Stimulated activated CD8-positive, alpha-beta memory T cell treated with anti-CD3 and anti-CD28 coated beads, Interleukin-7, amount 100 ng/mL, for 24 hours (primary cell): Measurements from ENCODE around the gene GABPB2.

Experiments
- DNase-seq: peaks from one replicate; pipeline ENCODE4 v3.0.0-alpha.2; 2020; ENCODE audit warnings: low read depth

Gene GABPB2

GRCh38 chr1:151133018-151133806 lies 62.7 kb downstream of the GABPB2 start:
- DNase-seq: no peak

DNA sequence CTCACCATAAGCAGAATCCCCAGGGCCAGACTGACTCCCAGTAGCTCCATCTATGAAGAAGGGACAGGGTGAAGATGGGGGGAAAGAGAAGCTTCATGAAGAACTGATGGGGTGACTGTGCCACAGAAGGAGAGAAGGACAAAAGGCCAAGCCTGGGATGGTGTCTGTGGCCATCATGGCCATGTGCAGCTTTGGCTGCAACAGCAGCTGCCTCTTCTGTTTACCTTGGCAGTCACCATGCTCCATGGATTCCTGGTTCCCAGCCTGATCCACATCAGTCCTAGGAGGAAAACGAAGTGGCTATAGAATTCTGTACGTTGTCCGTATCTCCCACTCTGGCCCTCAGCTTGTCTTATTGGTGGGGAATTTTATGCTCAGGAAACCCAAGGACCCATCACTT lies 63.8 kb downstream of the GABPB2 start:
- DNase-seq: no peak

GRCh38 chr1:151134991-151135390 lies 64.4 kb downstream of the GABPB2 start:
- no peak for DNase-seq

DNA sequence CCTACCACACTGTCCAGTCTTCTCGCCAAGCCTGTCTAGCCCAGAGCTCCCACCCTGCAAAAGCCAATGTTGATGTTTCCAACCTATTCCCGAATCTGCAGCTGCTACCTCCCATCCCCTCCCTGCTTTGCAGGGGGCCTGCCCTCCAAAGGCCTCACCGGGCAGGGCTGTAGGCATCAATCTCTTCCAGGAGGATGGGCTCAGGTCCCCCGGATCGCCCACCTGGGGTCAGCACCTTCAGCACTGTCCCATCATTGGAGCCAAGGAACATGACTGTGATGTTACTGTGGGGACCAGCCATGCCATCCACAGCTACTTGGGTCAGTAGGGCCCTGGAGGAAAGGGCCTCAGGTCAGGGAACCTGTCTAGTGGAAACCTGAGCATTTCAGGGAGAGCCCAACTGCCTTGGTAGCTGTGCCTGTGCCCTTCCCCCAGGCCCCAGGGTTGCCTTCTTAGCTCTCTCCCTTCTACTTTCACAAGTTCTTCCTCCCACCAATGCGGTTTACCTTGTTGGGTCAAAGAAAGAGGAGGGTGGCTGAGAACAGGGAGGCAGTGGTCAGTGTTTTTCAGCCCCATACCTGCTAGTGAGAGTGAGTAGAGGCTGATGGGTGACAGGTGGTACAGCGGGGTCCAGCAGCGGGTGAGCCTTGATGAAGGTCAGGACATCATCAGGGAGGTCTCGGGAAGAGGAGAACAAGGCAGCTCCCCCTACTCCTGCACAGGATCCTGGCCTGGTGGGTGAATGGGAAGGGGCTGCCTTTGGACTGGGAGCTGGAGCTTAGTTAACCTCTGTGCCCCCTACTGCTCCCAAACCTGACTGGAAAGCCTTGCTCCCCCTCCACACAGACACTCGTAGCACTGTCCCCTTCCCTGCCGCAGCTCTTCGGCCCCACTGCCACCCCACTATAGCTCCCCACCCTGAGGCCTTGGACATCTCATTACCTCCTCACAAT lies 65.1 kb downstream of the GABPB2 start:
- no peak for DNase-seq

GRCh38 chr1:151137789-151138188 lies 67.2 kb downstream of the GABPB2 start:
- DNase-seq: no peak

DNA sequence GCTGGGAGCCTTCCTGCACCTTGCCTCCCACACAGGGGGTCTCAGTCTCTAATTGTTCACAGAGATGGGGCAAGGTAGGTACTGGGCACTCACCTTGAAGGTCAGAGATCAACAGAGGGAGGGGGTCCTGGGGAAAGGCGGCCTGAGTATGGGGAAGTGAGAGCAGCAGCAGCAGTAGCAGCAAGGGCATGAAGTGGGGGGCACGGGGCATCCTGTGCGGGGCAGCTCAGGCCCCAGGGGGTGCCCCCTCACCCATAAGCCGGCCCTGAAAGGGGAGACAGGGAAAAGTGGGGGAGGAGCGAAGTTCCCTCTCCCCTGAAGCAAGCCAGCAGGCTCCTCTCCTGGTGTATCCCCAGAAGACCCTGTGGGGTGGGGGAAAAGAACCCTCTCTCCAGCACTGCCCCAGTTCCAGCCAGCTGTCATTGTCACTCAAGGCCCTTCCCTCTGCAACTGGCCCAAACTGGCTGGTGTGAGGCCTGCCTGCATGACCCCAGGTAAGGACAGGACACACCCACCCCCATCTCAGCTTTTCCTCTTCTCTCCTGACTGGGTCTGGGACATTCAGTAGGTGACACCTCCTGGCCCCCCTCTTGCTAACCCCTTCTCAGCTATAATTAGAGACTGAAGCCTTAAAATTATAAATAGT lies 72.0 kb downstream of the GABPB2 start:
- no peak for DNase-seq

DNA sequence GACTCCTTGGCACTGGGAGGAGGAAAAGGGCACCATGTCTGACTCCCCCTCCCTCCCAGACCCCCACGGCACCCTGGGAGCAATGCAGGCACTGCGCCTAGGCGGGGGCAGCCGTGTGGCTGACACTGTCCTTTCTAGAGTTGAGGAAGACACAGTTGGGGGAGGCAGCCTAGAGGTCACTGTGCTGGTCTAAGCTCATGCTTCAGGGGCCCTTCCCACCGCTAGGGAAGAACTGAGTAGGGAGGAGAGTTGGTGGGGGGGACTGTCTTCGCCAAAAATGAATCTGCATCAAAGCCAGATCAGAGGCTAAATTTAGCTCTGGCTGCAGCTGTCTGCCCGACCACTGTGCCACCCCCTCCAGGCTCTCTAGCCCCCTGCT lies 72.5 kb downstream of the GABPB2 start:
- no peak for DNase-seq

GRCh38 chr1:151143986-151144385 lies 73.4 kb downstream of the GABPB2 start:
- no peak for DNase-seq

GRCh38 chr1:151144474-151145303 lies 74.1 kb downstream of the GABPB2 start:
- no peak for DNase-seq

GRCh38 chr1:151145304-151146071 lies 74.9 kb downstream of the GABPB2 start:
- no peak for DNase-seq

- DNase-seq: no peak
These were observed 75.5 kb downstream of the GABPB2 start for GRCh38 chr1:151146072-151146411.

GRCh38 chr1:151146412-151147131 lies 76.0 kb downstream of the GABPB2 start, which contains the start of gene SEMA6C:
Gene SEMA6C (minus strand): TSS chr1:151146631. CDS start chr1:151142621, 4,010 bp downstream.
- peak; percentile 68 for DNase-seq

DNA sequence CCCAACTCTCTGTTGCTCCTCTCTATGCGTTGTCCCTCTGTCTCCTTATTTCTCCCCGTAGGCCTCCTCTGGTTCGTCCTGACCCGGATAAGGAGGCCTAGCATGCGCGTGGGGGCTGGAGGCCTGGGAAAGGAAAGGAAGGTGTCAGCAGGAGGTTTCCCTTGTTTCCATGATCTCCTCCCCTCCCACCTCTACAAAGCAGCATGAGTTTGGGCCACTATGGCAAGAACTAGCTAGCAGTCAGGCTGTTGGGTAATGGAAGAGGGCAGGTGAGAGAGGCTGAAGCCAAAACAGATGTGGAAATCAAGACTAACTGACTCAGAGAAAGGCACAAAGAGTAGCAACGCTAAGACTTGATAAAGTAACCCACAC lies 76.6 kb downstream of the GABPB2 start:
- no peak for DNase-seq

DNA sequence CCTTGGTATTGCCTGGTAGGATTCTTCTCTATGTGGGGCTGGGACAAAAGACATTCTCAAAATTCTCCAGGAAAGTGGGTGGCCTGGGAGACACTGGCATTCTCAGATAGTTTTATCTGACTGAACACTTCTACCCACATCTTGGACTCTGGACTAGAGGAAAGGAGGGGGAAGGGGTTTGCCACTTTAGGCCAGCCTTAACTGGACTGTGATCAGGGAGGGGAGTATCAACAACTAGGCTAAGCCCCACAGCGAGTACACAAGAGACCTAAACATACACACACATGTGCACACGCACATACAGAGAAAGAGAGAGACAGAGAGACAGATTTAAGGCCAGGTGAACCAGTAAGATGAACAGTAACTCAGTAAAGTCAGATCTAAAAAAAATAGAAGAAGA lies 77.1 kb downstream of the GABPB2 start:
- no peak for DNase-seq

DNA sequence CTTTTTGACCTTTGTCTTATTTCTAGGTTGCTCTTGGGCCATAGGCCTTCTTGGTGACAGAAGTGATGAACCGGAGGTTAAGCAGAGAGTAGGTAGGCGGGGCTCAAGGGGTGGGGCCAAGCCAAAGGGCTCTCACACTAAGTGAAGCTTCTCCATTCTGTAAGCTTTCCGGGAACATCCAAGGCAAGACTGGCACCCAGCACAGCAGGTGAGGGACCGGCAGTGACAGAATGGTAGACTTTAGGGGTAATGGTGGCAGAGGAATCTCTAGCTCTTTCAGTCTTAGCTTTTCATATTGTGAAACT lies 85.9 kb downstream of the GABPB2 start, which contains the start of gene TNFAIP8L2:
Gene TNFAIP8L2 (plus strand): TSS at position 135 of the 305 bp plus-strand sequence. CDS start 2,049 bp downstream, outside the sequence.
- peak; percentile 69 for DNase-seq

DNA sequence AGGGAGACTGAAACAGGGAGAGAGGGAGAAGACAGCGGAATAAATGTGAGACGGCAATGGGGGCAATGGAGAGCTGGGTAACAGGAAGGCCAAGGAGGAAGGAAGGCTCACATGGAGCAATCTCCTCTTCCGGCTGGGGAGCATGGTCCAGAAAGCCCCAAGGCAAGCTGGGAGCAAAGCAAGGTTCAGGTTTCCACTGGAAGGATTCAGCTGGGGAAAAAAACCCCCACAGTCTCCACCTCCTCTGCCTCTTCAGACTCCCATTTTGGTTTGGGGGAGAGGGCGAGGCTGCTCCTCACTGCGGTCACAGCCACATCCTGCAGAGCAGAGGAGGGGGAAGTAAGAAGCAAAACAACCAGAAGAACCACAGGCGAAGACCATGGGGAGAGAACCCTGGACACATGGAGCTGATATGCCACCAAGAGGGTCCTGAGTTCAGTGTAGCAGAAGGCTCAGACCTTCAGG lies 86.5 kb downstream of the GABPB2 start:
- no peak for DNase-seq

DNA sequence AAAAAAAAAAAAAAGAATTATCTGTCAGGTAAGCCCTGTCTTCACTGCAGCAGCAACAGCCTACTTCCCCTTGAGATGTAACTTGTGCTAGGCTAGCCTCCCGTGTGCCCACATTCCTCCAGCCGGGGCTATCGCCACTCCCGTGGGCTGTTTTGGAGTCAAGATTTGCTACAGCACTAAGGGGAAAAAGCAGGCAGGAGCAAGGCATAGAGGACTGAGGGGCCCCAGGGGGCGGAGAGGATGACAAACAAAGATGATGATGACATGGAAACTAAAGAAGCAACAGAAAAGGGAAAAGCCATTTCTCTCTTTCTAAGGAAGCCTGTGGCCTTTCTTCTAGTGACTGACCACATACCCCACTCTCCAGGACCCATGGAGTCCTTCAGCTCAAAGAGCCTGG lies 87.8 kb downstream of the GABPB2 start:
- no peak for DNase-seq

DNA sequence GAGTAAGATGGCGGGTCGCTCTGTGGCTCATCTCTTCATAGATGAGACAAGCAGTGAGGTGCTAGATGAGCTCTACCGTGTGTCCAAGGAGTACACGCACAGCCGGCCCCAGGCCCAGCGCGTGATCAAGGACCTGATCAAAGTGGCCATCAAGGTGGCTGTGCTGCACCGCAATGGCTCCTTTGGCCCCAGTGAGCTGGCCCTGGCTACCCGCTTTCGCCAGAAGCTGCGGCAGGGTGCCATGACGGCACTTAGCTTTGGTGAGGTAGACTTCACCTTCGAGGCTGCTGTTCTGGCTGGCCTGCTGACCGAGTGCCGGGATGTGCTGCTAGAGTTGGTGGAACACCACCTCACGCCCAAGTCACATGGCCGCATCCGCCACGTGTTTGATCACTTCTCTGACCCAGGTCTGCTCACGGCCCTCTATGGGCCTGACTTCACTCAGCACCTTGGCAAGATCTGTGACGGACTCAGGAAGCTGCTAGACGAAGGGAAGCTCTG lies 88.2 kb downstream of the GABPB2 start:
- no peak for DNase-seq

- DNase-seq: no peak
These were observed 88.8 kb downstream of the GABPB2 start for GRCh38 chr1:151159373-151159772.

DNA sequence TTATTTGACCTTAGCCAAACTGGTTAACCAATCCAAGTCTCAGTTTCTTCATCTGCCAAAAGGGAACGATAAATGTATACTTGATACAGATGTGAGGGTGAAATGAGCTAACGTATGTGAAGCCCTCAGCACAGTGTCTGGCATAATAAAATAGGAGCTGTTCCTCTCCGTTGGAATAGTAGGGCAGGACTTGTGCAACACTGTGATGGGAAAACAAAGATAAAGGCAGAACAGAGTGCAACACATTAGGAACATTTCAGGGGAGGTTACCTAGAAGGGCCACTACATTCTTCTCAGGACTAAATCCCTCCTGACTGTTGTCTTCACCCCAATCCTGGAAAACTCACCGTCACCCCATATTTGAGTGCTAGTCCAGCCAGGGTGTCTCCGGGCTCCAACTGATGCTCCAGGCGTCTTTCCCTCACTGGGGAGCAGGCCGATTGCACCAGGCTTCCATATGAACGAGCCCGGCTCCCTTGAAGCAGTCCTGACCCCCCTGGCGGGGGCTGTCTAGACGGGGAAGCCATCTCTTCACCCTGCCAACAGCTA lies 94.2 kb downstream of the GABPB2 start:
- DNase-seq: no peak
